GM19193 (cell line): ENCODE results near the gene FAM163A.

ENCODE experiments used
- POLR2A ChIP-seq: IDR thresholded peaks from 4 replicates; pipeline ENCODE4 v1.6.1; 2011; ENCODE audit not compliant: insufficient read depth, insufficient read length; ENCODE audit errors: extremely low read depth

FAM163A gene

DNA sequence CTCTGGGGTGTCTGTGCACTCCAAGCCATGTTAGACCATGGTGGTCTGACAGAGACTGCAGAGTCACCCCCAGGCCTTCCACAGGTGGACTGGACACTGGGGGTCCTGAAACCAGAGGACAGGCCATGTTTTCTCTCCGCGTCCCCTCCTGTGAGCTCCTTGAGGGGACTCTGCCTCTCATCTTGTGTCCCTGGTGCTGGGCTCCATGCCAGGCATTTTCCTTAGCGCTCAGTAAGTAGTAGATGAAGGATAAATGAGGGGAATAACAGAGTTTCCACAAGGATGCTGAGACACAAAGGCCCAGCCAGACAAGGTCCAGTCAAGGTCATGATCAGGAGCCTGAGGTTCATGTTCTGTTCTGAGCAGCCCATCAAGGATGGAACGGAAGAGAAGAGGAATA lies 57.4 kb downstream of the FAM163A start:
- TF ChIP-seq POLR2A, result no peak

DNA sequence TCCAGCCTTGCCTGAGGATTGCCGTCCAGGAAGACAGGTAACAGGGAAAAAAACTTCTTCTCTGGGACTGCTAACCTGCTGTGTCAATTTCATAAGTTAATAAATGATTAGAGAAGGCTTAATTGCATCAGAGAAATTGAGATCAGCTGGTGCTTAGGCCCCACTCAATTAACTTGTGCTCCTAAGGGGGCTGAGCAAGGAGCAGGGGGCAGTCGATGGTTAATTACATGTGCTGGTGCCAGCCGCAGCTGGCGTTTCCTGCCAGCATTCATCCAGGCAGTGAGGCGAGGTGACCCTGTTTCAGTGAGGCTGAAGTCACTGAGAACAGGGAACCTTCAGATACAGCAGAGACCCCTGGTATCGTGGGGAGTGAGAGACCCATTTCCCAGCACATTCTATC lies 60.0 kb downstream of the FAM163A start:
- TF ChIP-seq POLR2A, result no peak

DNA sequence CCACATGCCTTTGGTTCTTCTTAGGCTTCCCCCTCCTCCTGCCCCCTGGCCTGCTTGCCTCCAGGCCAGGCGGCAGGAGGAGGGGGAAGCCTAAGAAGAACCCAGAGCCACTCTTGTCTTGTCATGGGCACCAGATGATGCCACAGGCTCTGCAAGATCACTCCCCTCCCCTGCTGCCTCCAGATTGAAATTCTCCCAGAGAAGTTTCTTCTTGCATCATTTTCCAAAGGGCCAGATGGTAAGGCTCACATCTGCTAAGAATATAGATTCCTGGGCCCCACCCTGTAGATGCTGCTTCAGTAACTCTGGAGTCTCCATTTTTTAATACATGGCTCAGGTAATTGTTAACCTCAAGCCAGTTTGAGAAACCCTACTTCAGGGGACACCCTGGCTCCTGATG lies 60.8 kb downstream of the FAM163A start:
- TF ChIP-seq POLR2A, result no peak

DNA sequence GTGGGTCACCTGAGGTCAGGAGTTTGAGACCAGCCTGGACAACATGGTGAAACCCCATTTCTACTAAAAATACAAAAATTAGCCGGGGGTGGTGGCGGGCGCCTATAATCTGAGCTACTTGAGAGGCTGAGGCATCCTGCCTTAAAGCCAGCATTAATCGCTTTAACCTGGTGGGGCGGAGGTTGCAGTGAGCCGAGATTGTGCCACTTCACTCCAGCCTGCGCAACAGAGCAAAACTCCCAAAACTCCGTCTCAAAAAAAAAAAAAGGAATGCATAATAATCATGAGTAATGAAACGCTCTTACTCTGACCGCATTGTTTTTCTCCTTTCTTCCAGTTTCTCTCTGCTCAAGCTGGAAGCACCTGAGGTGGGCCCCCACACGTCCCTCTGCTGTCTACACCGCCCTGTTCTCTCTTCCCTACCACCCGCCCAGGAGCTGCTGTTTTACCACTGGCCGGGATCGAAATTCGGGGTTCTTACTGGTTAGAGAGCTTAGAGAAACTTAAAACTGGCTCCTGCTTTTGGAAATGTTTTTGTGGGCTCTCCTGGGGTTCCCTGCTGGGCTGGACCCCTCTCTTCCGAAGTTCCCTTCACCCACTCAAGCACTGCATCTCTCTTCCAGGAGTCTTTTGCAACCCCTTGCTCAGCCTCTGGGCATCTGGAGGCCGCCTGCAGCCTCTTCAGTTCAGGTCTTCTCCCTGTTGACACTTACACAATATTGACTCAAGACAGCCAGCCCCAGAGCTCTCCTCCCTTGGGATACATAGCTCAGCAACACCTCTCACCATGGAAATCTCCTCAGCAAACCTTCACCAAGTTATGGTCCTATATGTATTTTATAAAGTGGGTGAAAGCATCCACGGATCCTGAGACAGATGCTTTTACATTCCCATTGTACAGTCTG lies 62.5 kb downstream of the FAM163A start:
- TF ChIP-seq POLR2A, result no peak

DNA sequence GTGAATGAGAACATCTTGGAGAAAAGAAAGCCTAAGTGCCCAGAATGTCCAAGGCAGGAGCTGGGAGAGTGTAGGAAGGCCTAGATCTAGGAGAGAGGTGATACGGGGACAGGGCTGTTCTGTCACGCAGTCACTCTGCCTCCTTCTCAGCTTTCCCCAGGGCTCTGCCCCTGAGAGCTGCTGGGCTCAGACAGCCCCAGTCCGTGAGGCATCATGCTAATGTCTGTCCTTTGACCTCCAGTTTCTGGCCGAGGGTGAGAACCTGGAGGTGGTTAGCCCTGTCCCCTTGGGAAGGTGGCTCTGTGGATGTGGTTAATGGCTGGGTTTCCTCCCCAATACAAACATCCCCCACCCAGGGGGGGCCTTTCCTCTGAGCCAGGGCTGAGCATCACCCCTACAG lies 63.2 kb downstream of the FAM163A start:
- no peak for TF ChIP-seq POLR2A

DNA sequence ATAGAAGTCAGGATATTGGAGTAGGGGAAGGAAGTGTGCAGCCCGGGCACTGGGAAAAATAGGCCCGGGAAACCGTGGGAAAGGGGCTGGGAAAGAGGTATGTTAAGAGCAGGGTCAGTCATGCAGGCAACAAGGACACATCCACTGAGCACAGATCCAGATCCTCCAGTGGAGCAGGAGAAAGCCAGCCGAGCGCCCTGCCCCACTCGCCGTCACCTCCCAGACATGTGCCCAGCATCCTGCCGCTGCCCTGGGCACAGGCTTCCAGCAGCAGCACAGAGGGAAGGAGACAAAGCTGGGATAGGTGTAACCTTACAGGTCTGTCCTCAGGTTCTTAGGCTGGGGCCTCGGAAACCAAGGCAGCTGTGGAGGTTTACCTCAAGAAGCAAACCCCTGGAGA lies 64.2 kb downstream of the FAM163A start:
- no peak for TF ChIP-seq POLR2A

DNA sequence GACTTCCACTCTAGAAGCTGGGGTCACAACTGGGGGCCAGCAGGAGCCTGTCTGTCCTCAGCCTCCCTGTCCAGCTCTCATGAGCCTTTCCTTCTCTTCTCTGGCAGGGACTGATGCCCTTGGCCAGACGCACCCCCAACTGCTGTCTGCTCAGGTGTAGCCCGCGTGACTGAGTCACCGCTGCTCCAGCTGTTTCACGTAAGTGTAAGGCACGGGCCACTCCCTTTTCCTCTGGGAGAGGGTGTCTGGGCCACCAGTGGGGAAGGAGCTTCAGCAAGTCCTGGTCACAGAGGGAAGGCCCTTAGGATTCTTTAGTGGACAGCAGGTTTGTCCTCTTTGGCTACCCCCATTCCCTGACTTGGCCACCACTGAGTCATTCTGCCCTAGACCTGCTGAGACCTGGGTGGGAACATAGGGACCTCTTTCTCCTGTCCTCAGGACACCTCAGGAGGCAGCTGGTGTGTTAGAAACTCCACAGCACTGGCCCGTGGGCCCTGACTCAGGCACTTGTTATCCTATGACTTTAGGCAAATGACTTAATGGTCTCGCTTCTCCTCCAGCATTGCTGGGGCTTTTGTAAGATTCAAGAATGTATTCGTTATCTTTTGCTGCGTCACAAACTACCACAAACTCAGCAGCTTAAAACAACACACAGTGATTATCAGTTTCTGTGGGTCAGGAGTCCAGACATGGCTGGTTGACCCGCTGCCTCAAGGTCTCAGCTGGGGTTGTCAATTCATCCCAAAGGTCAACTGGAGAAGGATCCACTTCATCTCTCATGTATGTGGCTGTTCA lies 64.8 kb downstream of the FAM163A start:
- no peak for TF ChIP-seq POLR2A

DNA sequence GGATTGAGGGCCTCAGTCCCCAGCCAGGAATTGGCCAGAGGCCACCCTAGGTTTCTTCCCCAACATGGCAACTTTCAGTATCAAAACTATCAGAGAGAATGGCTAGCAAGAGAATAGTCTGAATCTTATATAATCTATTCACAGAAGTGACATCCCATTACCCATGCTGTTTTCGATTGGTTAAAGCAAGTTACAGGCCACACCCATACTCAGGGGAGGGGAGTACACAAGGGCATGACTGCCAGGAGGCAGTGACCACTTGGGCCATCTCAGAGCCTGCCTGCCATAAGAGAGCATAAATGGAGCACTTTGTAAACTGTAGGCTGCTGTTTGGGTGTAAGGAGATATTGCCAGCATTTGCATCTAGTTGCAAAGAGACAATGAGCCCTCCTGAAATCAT lies 65.4 kb downstream of the FAM163A start:
- no peak for TF ChIP-seq POLR2A

DNA sequence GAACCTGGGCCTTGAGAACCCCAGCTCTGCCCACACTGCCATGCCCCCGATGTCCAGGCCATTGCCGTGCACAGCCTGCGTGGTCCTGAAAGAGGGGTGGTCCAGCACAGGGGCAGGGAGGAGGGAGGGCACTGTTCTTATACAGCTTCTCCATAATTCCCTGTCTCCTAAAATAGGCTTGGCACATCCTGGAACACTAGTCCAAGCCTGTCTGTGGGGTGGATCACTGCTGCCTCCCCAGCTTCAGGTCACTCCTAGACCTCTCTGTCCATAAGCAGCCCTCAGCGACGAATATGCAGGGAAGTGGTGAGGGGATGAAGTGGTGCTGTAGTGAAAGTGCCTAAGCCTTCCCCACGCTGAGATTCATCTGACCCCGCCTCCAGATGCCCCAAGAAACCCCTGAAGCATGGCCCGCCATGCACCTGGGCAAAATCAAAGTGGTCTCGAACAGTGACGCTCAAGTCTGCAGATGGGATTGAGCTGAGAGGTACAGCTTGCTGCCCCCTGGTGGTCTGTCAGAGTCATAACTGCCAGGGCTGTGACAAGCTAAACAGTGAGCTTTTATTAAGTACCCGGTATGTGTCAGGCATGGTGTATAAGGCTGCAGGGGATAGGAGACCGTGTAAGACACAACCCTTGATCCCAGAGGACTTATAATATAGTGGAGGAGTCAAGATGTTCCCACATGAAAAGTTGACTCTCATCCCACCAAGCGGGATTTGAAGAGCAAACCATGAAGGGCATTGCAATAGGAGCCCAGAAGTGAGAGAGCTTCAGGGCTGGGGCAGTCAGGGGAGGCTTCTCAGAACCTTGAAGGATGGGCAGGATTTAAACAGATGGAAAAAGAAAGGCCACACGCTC lies 66.6 kb downstream of the FAM163A start:
- TF ChIP-seq POLR2A, result no peak

DNA sequence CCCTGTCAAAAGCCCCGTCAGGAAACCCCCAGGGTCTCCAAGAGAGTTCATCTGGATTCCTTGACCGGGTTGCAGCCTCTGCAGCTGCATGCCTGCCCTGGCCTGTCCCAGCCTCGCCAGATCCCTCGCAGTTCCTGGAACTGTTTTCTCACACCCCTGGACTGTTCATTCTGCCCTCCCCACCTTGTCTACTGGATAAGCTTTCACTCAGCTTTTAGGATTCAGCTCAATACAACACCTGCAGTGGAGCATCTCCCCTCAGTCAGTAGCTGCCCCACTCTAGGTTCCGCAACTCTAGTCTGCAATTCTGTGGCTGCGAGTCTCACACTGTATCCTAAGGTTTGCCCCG lies 67.2 kb downstream of the FAM163A start:
- no peak for TF ChIP-seq POLR2A

DNA sequence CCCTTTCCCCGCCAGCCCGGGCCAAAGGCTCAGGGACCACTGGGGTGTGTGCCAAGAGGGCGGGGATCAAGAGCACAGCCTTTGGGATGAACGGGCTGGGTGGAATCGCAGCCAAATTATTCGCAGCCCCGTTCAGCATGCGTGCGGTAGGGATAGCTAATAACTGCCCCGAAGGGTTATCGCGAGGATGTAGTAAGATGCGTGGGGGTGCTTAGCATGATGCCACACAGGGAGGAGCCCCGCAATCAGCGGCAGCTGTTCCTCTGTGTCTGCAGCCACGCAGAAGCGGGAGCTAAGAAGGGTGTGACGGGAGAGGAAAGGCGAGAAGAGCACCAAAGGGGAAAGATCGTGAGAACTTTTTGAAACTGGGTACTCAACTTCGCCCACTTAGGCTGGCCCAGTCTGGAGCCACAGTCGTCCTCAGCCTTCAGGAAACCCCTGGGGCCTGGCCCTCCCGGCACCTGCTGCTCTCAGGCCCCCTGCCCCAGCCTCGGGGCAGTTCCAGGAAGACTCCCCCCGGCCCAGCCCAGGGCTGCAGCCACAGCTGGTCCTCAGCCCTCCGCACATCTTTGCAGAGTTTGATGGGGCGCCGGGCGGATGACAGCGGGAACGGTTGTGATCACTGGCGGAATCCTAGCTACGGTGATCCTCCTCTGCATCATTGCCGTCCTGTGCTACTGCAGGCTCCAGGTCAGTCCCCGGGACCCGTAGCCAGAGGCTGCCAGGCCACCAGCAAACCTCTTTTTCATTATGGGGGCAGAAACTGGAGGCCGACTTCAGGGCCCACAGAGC lies 69.6 kb downstream of the FAM163A start:
- TF ChIP-seq POLR2A, result no peak

DNA sequence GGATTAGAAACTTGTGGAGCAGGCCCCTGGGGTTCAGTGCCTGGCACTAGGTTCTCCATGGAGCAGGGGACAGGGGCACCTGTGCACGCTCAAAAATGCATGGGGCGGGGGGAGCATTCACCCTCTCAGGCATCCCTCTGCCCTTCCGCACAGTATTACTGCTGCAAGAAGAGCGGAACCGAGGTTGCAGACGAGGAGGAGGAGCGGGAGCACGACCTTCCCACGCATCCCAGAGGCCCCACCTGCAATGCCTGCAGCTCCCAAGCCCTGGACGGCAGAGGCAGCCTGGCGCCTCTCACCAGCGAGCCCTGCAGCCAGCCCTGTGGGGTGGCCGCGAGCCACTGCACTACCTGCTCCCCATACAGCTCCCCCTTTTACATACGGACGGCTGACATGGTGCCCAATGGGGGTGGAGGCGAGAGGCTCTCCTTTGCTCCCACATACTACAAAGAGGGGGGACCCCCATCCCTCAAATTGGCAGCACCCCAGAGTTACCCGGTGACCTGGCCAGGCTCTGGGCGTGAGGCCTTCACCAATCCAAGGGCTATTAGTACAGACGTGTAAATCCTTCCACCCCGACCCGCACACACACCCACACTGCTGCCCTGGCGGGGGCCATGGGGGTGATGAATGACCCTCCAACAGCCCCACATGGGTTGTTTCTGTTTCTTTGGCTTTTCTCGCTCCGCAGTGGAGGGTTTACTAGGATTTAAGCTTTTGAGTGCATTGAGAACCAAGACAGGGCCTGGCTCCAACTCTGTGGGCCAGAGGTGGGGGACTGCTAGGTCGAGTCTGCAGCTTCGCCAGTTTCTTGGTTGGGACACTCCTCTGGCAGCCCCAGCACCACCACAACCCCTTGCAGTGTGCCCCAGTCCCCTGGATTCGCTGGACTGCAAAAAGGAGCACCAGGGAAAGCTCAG lies 70.8 kb downstream of the FAM163A start:
- no peak for TF ChIP-seq POLR2A

DNA sequence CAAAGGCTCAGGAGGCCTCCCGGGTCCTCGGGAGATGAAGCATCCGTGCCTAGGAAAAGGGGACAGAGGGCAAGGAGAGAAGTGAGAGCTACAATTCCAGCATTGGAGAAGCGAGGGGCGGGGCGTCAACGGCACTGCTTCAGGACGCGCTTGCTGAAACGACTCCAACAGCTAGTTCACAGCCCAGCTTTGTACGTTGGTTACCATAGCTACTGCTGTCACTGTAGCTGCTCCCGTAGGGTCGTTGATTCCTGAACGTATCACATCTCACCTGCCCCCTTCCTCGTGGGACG lies 71.4 kb downstream of the FAM163A start:
- TF ChIP-seq POLR2A, result no peak
